ENCODE results near the gene AIFM2.

DNA sequence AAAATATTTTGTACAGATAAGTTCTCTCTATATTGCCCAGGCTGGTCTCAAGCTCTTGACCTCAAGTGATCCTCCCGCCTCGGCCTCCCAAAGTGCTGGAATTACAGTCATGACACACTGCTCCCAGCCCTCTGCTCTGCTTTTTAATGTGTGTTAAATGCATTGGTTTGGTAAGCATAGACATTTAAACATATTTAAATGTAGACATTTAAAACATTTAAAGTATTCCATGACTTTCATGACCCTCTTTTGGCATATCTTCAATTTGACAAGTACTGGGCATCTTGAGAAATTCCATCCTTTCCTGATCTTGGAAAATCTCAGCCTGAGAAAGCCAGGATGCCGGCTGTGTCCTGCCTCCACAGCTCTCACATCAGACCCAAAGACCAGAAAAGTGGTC lies 42.9 kb upstream of the AIFM2 start:
- no peak for TF ChIP-seq EZH2 (IDR thresholded peaks at IDR 0.05; ENCODE audit: low read length, missing control alignments)
- TF ChIP-seq, protein P1, sequence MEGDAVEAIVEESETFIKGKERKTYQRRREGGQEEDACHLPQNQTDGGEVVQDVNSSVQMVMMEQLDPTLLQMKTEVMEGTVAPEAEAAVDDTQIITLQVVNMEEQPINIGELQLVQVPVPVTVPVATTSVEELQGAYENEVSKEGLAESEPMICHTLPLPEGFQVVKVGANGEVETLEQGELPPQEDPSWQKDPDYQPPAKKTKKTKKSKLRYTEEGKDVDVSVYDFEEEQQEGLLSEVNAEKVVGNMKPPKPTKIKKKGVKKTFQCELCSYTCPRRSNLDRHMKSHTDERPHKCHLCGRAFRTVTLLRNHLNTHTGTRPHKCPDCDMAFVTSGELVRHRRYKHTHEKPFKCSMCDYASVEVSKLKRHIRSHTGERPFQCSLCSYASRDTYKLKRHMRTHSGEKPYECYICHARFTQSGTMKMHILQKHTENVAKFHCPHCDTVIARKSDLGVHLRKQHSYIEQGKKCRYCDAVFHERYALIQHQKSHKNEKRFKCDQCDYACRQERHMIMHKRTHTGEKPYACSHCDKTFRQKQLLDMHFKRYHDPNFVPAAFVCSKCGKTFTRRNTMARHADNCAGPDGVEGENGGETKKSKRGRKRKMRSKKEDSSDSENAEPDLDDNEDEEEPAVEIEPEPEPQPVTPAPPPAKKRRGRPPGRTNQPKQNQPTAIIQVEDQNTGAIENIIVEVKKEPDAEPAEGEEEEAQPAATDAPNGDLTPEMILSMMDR (conservative IDR thresholded peaks at IDR 0.05 in 1 of 2, IDR thresholded peaks at IDR 0.05 in 1 of 2; ENCODE audit: low read depth in 1 of 2, low read length in 2 of 2): no peak
